Endothelial cell of umbilical vein (primary cell): ENCODE results near the gene PDK4. TPM values are rescaled to one million over a fixed set of nuclear protein-coding genes. Genes with fewer than 3 reads are reported as not detected.
"Not testable (repeated sequence)": the region's sequence is repeated elsewhere in the genome, so short reads cannot be mapped to it uniquely, and the experiment has no call there.

ENCODE experiments used
- BruUV-seq: library from RNA; stranded (reverse); fragments of 400-500 nt; replicated peaks from 2 replicates; lab custom pipeline; 2021; lab: Mats Ljungman, UMichigan
- CTCF ChIA-PET: fragments of 300-600, 350-600 bp; sonication (Branson Sonifier 250); formaldehyde crosslinking; loops from one replicate; lab custom pipeline; 2021; ENCODE audit warnings: antibody characterized with exemption, inconsistent platforms; lab: Charles Lee
- POLR2A ChIA-PET: fragments of 300-600, 350-600 bp; sonication (Branson Sonifier 250); formaldehyde crosslinking; loops from one replicate; lab custom pipeline; 2021; ENCODE audit warnings: antibody characterized with exemption, inconsistent platforms; lab: Charles Lee
- DNase-seq: peaks from one replicate; pipeline ENCODE4 v3.0.0-alpha.2; 2011; ENCODE audit warnings: low read depth, low spot score
- FAIRE-seq: peaks from 2 replicates; lab custom pipeline; 2011; peaks lifted over from hg19 to GRCh38; lab: Jason Lieb, UNC
- H2AFZ ChIP-seq: 2 replicates; pipeline ENCODE4 v1.6.0; 2012; ENCODE audit warnings: low read depth, low read length, control low read depth, inconsistent platforms
- H3K27ac ChIP-seq: 2 replicates; pipeline ENCODE4 v1.5.1; 2011; ENCODE audit warnings: low read depth, mild to moderate bottlenecking, control low read depth, low read length, moderate library complexity; ENCODE audit not compliant: insufficient read depth
- H3K27me3 ChIP-seq, 2 experiments: 2 replicates each; pipeline versions ENCODE4 v1.6.0 to v1.6.1; 2011; ENCODE audit warnings: low read length in 2 of 2, mixed read lengths in 1 of 2; ENCODE audit not compliant: control insufficient read depth in 2 of 2, insufficient read depth in 2 of 2
- H3K36me3 ChIP-seq, 2 experiments: 2 replicates in 1 of 2; 3 replicates in 1 of 2; pipeline ENCODE4 v1.5.1; 2011; ENCODE audit warnings: low read length in 2 of 2, mild to moderate bottlenecking in 1 of 2, moderate library complexity in 1 of 2; ENCODE audit not compliant: control insufficient read depth in 2 of 2, insufficient read depth in 2 of 2; ENCODE audit errors: extremely low read depth in 1 of 2
- H3K4me1 ChIP-seq: 3 replicates; pipeline ENCODE4 v1.5.1; 2011; ENCODE audit warnings: mild to moderate bottlenecking, low read length; ENCODE audit not compliant: control insufficient read depth, insufficient read depth; ENCODE audit errors: extremely low read depth
- H3K4me2 ChIP-seq: 2 replicates; pipeline ENCODE4 v1.6.1; 2011; ENCODE audit warnings: low read length, control low read depth, mixed read lengths; ENCODE audit not compliant: insufficient read depth
- H3K4me3 ChIP-seq, 3 experiments: fragments of 200-600 bp in 1 of 3; sonication (generic), shearing (Covaris generic) in 1 of 3; replicated peaks in 1 of 3; 2 replicates each; pipeline ENCODE4 v1.5.1; 2011 to 2016; ENCODE audit warnings: control low read depth in 3 of 3, low read length in 3 of 3, mild to moderate bottlenecking in 2 of 3, inconsistent platforms in 1 of 3, low read depth in 1 of 3, moderate library complexity in 1 of 3; ENCODE audit not compliant: insufficient read depth in 1 of 3
- H3K79me2 ChIP-seq: 2 replicates; pipeline ENCODE4 v1.6.0; 2012; ENCODE audit warnings: low read length, inconsistent platforms; ENCODE audit not compliant: control insufficient read depth, insufficient read depth
- H3K9ac ChIP-seq: replicated peaks from 2 replicates; pipeline ENCODE3; 2011; ENCODE audit warnings: low read length, control low read depth; ENCODE audit not compliant: insufficient read depth; ENCODE audit errors: extremely low read depth
- H3K9me1 ChIP-seq: replicated peaks from 3 replicates; pipeline ENCODE4 v1.6.0; 2011; ENCODE audit warnings: mild to moderate bottlenecking, low read length; ENCODE audit not compliant: control insufficient read depth, insufficient read depth; ENCODE audit errors: extremely low read depth
- H3K9me3 ChIP-seq: replicated peaks from 2 replicates; pipeline ENCODE4 v1.5.1; 2012; ENCODE audit warnings: low read length, inconsistent platforms; ENCODE audit not compliant: control insufficient read depth, insufficient read depth
- H4K20me1 ChIP-seq: replicated peaks from 2 replicates; pipeline ENCODE3; 2011; ENCODE audit warnings: mild to moderate bottlenecking, low read length; ENCODE audit not compliant: control insufficient read depth, insufficient read depth; ENCODE audit errors: extremely low read depth
- CTCF ChIP-seq, 2 donors: IDR thresholded peaks; 1 replicate in 1 of 2; 2 replicates in 1 of 2; pipeline ENCODE4 v1.5.1; 2011; ENCODE audit warnings: low read length in 2 of 2, mild to moderate bottlenecking in 2 of 2, moderate library complexity in 2 of 2, control low read depth in 1 of 2, inconsistent platforms in 1 of 2, low read depth in 1 of 2; ENCODE audit not compliant: insufficient read depth in 1 of 2; ENCODE audit errors: extremely low read depth in 1 of 2
- EZH2 ChIP-seq: IDR thresholded peaks from 2 replicates; pipeline ENCODE4 v1.6.1; 2012; ENCODE audit warnings: borderline replicate concordance, low read depth, mild to moderate bottlenecking, moderate library complexity, low read length, inconsistent platforms; ENCODE audit not compliant: severe bottlenecking
- FOS ChIP-seq: IDR thresholded peaks from 2 replicates; pipeline ENCODE4 v1.6.1; 2011; ENCODE audit warnings: mild to moderate bottlenecking, low read length, moderate library complexity, borderline replicate concordance; ENCODE audit not compliant: insufficient read depth
- GATA2 ChIP-seq: IDR thresholded peaks from 2 replicates; pipeline ENCODE4 v1.7.0; 2011; ENCODE audit warnings: low read depth, mild to moderate bottlenecking, moderate library complexity, mixed read lengths, low read length; ENCODE audit not compliant: insufficient read length, insufficient read depth
- JUN ChIP-seq: IDR thresholded peaks from 2 replicates; pipeline ENCODE4 v1.6.1; 2011; ENCODE audit warnings: borderline replicate concordance, low read depth; ENCODE audit not compliant: insufficient read length, insufficient read depth
- MAX ChIP-seq: IDR thresholded peaks from 2 replicates; pipeline ENCODE4 v1.6.1; 2011; ENCODE audit not compliant: insufficient read depth, insufficient read length
- MYC ChIP-seq: IDR thresholded peaks from one replicate; pipeline ENCODE4 v1.6.1; 2011; ENCODE audit warnings: mild to moderate bottlenecking, low read depth, low read length
- POLR2A ChIP-seq: IDR thresholded peaks from 2 replicates; pipeline ENCODE4 v1.6.1; 2012; ENCODE audit warnings: low read depth, mild to moderate bottlenecking, control low read depth, low read length
- POLR2AphosphoS5 ChIP-seq: IDR thresholded peaks from 2 replicates; pipeline ENCODE4 v1.6.1; 2012; ENCODE audit warnings: low read depth, mild to moderate bottlenecking, control low read depth, low read length, moderate library complexity; ENCODE audit not compliant: insufficient read depth
- dilution Hi-C: fragments of 300-500 bp; cut with MboI; formaldehyde crosslinking; loops from one replicate; pipeline ENCODE4 v1.15.0; 2019; ENCODE audit warnings: low sequenced_read_pairs; ENCODE audit not compliant: extremely low pct_ligation_motif_present
- intact Hi-C: fragments of 100-400 bp; cut with micrococcal nuclease; formaldehyde crosslinking; loops from one replicate; pipeline ENCODE4 v1.10.0; 2022
- polyA plus RNA-seq, 4 experiments: library from polyadenylated mRNA; depleted of rRNA in 3 of 4; stranded (reverse) in 3 of 4; unstranded in 1 of 4; fragments of >200 nt; gene quantifications; 2 replicates each; pipeline versions ENCODE4 v1.2.1 to v1.2.3, GENCODE V29; 2011 to 2012; ENCODE audit warnings: missing spikeins in 1 of 4
- total RNA-seq: library from RNA; stranded (reverse); gene quantifications from 2 replicates; pipeline ENCODE4 v1.2.3, GENCODE V29; 2021

Gene PDK4
- total and polyA plus RNA-seq, 2 donors (not counting 3 experiments of a cell fraction or from before 2014, with no cell fraction given) = 0.75 to 2.5 TPM

- H3K27ac ChIP-seq = no peak overlapping the region
- H3K79me2 ChIP-seq = no peaks in the 10 kb centered on the region
- no peaks in the 10 kb centered on the region for H3K9me1 ChIP-seq
- no peak overlapping the region for H3K4me3 ChIP-seq
- ChIA-PET POLR2A (no interaction called here), CTCF (no interaction called here)
- dilution Hi-C loops (no loop called here), intact Hi-C loops (no loop called here)
- H3K4me2 ChIP-seq = no peak overlapping the region
- H2AFZ ChIP-seq = no peak overlapping the region
- DNase-seq (no peak), FAIRE-seq (no peak)
- TF ChIP-seq FOS (no peak), GATA2 (no peak), POLR2AphosphoS5 (no peak), MYC (no peak), CTCF (IDR thresholded peaks at IDR 0.05; ENCODE audit: extremely low read depth in 1 of 2, insufficient read depth in 1 of 2, low read depth in 1 of 2, low read length in 2 of 2) (no peak), EZH2 (no peak), POLR2A (no peak), JUN (no peak), MAX (no peak)
- peaks cover 21% of the 10 kb centered on the region for H3K4me1 ChIP-seq
- no peaks in the 10 kb centered on the region for H4K20me1 ChIP-seq
- no peaks in the 10 kb centered on the region for H3K36me3 ChIP-seq
- no peaks in the 10 kb centered on the region for H3K9me3 ChIP-seq
- H3K9ac ChIP-seq = no peak overlapping the region
- peaks cover 5% of the 10 kb centered on the region in 2 experiments for H3K27me3 ChIP-seq
- BruUV-seq = no TSS peak
These were observed 9.0 kb upstream of the PDK4 start for GRCh38 chr7:95605275-95605674.

DNA sequence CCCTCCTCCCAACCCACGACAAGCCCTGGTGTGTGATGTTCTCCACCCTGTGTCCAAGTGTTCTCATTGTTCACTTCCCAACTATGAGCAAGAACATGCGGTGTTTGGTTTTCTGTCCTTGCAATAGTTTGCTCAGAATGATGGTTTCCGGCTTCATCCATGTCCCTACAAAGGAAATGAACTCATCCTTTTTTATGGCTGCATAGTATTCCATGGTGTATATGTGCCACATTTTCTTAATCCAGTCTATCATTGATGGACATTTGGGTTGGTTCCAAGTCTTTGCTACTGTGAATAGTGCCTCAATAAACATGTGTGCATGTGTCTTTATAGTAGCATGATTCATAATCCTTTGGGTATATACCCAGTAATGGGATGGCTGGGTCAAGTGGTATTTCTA, 8.5 kb upstream of the PDK4 start:
- H3K27ac ChIP-seq, FAIRE-seq, H2AFZ ChIP-seq, H3K79me2 ChIP-seq, POLR2A ChIA-PET, H3K9me1 ChIP-seq, H3K9ac ChIP-seq, H3K4me3 ChIP-seq, H3K4me2 ChIP-seq, H3K27me3 ChIP-seq, H3K36me3 ChIP-seq, H4K20me1 ChIP-seq, H3K9me3 ChIP-seq, BruUV-seq, DNase-seq, dilution Hi-C loops, intact Hi-C loops, CTCF ChIA-PET: not testable (repeated sequence)
- H3K4me1 ChIP-seq = peaks cover 19% of the 10 kb centered on the region

DNA sequence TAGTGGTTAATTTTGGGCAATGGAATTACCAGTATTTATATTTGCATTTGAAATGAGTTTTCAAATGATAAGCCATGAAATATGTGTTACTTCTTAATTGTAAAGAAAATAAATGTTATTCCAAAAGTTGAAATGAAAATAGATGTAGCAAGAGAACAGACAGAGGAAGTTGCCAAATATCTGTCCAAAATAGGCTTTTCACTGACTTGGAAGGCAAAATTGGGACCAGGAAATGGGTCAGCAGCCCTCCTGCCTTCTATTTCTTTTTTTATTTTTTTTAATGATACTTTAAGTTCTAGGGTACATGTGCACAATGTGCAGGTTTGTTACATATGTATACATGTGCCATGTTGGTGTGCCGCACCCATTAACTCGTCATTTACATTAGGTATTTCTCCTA, 8.1 kb upstream of the PDK4 start:
- H3K9me3 ChIP-seq, H3K4me2 ChIP-seq, H3K4me3 ChIP-seq, CTCF ChIA-PET, DNase-seq, FAIRE-seq, H3K79me2 ChIP-seq, H3K36me3 ChIP-seq, H3K9me1 ChIP-seq, H2AFZ ChIP-seq, BruUV-seq, POLR2A ChIA-PET, dilution Hi-C loops, H4K20me1 ChIP-seq, H3K9ac ChIP-seq, H3K27ac ChIP-seq, intact Hi-C loops, H3K27me3 ChIP-seq: not testable (repeated sequence)
- H3K4me1 ChIP-seq = peaks cover 14% of the 10 kb centered on the region
